Adipose tissue (tissue), 3 donors: ENCODE measurements around the gene VDAC1. TPM values are rescaled to one million over a fixed set of nuclear protein-coding genes. Genes with fewer than 3 reads are reported as not detected.

ENCODE experiments used
- H3K27ac ChIP-seq: one replicate; pipeline ENCODE4 v1.5.1; 2013; ENCODE audit warnings: low read depth, low read length
- WGBS, 3 donors: extraction: QIAGEN DNeasy Blood & Tissue Kit; methylation state at CpG; one replicate each; pipeline ENCODE4 v1.1.7; 2013; 5-methylcytosine and 5-hydroxymethylcytosine counted together
- polyA plus RNA-seq, 3 donors: library from polyadenylated mRNA; stranded (reverse); fragments of 200-250 nt; gene quantifications; one replicate each; pipeline ENCODE4 v1.2.3, GENCODE V29; 2013
- donor health status: healthy with polysubstance abuse.
- donor health status: Bipolar disorder and iron deficiency.
- donor health status: healthy.

VDAC1 gene
- polyA plus RNA-seq, 3 donors = 69.3 to 134 (median 121) TPM

DNA sequence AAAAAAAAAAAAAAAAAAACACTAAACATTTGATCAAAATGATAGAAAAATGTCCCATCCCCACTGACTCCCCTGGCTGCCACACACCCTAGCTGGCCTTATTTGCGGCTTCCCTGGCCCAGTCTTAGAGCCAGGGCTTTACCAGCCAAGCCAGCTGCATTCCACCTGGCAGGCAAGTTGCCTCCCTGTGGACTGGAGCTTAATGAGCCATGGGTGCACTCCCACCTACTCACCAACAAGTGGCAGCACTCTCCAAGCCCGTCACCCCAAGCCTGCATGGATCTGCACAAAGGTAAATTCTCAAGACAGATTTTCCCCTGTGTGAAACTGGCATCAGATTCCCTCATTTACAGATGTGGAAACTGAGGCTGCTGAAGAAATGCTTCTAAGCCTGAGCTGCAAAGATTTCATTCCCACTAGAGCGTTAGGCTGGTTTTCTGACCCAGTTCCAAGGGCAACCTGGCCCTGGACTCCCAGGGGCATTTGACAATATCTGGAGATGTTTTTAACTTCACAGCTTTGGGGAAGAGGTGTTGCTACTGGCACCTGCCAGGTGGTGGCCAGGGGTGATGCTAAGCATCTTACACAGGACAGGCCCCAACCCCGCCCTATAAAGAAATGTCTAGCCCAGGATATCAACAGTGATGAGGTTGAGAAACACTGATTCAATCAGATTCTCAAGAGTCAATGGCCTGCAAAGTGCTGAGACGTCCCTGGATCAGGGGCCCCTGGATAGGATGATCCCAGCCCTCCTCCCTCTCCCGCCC is 21.9 kb upstream of the VDAC1 start:
- H3K27ac ChIP-seq = no peak overlapping the region
- WGBS, 3 donors = 60 to 71% (median 69%) methylated on average over 6 of the region's 6 CpGs

GRCh38 chr5:134025786-134026185 is 21.0 kb upstream of the VDAC1 start:
- 86 to 88% (median 87%) methylated on average over 5 of the region's 5 CpGs for WGBS, 3 donors
- H3K27ac ChIP-seq = no peak overlapping the region

GRCh38 chr5:134024811-134025210 is 20.0 kb upstream of the VDAC1 start:
- whole genome bisulfite sequencing, 3 donors = 74 to 86% (median 85%) methylated on average over 2 of the region's 2 CpGs
- H3K27ac ChIP-seq = no peak overlapping the region

- 58 to 91% (median 72%) methylated on average over 4 of the region's 4 CpGs for WGBS, 3 donors
Observed at GRCh38 chr5:134022333-134022732, 17.6 kb upstream of the VDAC1 start.

DNA sequence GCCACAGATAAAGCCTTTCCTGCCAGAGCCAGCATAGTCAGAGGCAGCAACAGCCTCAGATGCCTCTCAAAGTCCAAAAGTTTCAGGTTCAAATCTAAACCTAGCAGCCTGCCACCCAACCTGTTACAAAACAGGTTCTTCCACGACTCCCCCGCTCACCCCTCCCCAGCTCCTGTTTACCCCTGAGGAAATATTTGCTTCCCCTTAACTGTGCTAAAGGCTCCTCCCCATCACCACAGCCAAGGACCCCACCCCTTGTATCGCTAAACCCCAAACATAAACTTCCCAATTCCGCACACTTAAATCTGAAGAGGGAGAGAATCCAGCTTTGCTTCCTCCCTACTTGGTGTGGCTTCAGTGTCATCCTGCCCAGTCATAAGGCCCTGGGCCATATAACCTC is 15.4 kb upstream of the VDAC1 start:
- no peak overlapping the region for H3K27ac ChIP-seq
- WGBS, 3 donors = 38 to 47% (median 45%) methylated on average over 4 of the region's 4 CpGs

More at GRCh38 chr5:134022333-134022732, 17.6 kb upstream of the VDAC1 start:
- no peak overlapping the region for H3K27ac ChIP-seq

DNA sequence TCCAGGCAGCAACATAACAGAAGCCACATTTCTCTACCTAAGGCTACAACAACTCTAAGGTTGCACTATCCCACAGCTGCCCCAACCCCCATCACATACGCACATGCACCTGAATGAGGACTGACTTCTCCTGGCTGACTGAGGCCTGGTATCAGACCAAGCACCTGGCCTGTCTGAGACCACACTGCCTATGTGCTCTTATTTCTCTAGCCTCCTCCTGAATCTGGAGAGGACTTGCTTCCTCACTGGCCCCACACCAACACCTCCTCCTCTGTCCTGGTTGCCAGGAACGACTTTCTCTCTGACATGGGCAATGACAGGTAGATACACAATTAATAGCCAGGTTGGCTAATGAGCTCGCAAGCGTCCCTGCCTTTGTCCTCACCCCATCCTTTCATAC is 14.9 kb upstream of the VDAC1 start:
- H3K27ac ChIP-seq = no peak overlapping the region
- 23 to 73% (median 70%) methylated on average over 4 of the region's 4 CpGs for WGBS, 3 donors

DNA sequence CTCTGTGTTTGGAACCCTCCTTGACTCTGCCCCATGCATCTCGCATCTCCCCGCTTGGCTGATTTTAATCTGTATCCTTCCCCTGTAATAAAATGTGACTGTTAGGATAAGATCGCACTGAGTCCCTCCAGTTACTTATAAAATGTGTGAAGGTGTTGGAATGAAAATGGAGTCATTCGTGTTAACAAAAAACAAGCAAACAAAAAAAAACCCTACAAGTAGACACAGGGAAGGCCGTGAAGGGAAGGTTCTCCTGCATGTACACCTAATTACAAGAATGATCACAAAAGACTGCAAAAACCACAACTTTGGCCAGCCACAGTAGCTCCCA is 14.2 kb upstream of the VDAC1 start:
- 82 to 96% (median 82%) methylated on average over 5 of the region's 5 CpGs for WGBS, 3 donors
- H3K27ac ChIP-seq = no peak overlapping the region

GRCh38 chr5:134018154-134018985 is 13.6 kb upstream of the VDAC1 start:
- H3K27ac ChIP-seq = no peak overlapping the region
- WGBS, 3 donors = 36 to 81% (median 71%) methylated on average over 9 of the region's 9 CpGs

- WGBS, 3 donors = 52 to 74% (median 69%) methylated on average over 2 of the region's 2 CpGs
- no peak overlapping the region for H3K27ac ChIP-seq
Observed at GRCh38 chr5:134008266-134008749, 3.5 kb upstream of the VDAC1 start.

- no peak overlapping the region for H3K27ac ChIP-seq
- 76 to 90% (median 81%) methylated on average over 14 of the region's 14 CpGs for WGBS, 3 donors
Observed at GRCh38 chr5:134007581-134008265, 2.9 kb upstream of the VDAC1 start.

DNA sequence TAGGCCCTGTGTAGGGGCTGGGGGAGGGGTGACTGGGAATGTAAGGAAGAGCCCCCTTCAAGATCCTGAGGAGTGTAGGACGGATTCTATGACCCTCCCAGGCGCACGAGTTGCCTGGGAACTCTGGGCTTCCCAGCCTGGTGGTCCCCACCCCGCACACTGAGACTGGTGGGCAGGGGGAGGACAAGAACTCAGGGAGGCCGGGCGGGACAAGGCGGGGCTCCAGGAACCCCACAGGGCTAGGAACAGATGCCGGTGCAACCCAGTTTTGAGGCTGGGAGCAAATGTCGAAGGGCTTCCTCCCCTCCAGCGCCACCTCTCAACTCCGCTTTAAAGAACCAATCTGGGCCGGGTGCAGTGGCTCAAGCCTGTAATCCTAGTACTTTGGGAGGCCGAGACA is 1.3 kb upstream of the VDAC1 start:
- WGBS, 3 donors = 89 to 91% (median 89%) methylated on average over 13 of the region's 13 CpGs
- no peak overlapping the region for H3K27ac ChIP-seq

- WGBS, 3 donors = 15 to 21% (median 19%) methylated on average over 40 of the region's 40 CpGs
- peak overlapping the region; percentile 95 for H3K27ac ChIP-seq
Observed at GRCh38 chr5:134005417-134006061, 764 bp upstream of the VDAC1 start.

GRCh38 chr5:134003817-134004625 is 754 bp downstream of the VDAC1 start:
- 0% methylated on average over 64 to 90 of the region's 90 CpGs for whole genome bisulfite sequencing, 3 donors
- peak overlapping the region; percentile 95 for H3K27ac ChIP-seq

GRCh38 chr5:134003064-134003816 is 1.5 kb downstream of the VDAC1 start:
- WGBS, 3 donors = 13 to 29% (median 23%) methylated on average over 11 of the region's 11 CpGs
- peak overlapping the region; percentile 63 for H3K27ac ChIP-seq

GRCh38 chr5:134001938-134002731 is 2.6 kb downstream of the VDAC1 start:
- H3K27ac ChIP-seq = no peak overlapping the region
- WGBS, 3 donors = 82 to 94% (median 92%) methylated on average over 13 of the region's 13 CpGs

GRCh38 chr5:134000696-134001453 is 3.9 kb downstream of the VDAC1 start:
- H3K27ac ChIP-seq = no peak overlapping the region
- 81 to 90% (median 89%) methylated on average over 10 of the region's 10 CpGs for WGBS, 3 donors
